ENCODE results near the gene IQCM.

- TF ChIP-seq, protein P1, sequence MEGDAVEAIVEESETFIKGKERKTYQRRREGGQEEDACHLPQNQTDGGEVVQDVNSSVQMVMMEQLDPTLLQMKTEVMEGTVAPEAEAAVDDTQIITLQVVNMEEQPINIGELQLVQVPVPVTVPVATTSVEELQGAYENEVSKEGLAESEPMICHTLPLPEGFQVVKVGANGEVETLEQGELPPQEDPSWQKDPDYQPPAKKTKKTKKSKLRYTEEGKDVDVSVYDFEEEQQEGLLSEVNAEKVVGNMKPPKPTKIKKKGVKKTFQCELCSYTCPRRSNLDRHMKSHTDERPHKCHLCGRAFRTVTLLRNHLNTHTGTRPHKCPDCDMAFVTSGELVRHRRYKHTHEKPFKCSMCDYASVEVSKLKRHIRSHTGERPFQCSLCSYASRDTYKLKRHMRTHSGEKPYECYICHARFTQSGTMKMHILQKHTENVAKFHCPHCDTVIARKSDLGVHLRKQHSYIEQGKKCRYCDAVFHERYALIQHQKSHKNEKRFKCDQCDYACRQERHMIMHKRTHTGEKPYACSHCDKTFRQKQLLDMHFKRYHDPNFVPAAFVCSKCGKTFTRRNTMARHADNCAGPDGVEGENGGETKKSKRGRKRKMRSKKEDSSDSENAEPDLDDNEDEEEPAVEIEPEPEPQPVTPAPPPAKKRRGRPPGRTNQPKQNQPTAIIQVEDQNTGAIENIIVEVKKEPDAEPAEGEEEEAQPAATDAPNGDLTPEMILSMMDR (IDR thresholded peaks at IDR 0.05) = no peak
- TF ChIP-seq POLR2A (IDR thresholded peaks at IDR 0.05) = no peak
Observed at GRCh38 chr4:149555799-149556198, 259.8 kb downstream of the IQCM start.

Measured in heart left ventricle (tissue), 13 donors.